GM13976 (cell line): Measurements from ENCODE around the gene IGF2R.
"Not testable (repeated sequence)": the region's sequence is repeated elsewhere in the genome, so short reads cannot be mapped to it uniquely, and the experiment has no call there.

Source experiments
- DNase-seq: peaks from one replicate; pipeline ENCODE4 v3.0.0; 2012; ENCODE audit warnings: low spot score
- CTCF ChIP-seq: IDR thresholded peaks from 2 replicates; pipeline ENCODE4 v1.5.1; 2012; ENCODE audit warnings: borderline replicate concordance, mild to moderate bottlenecking; ENCODE audit not compliant: insufficient read depth; ENCODE audit errors: extremely low read depth, missing control alignments, control extremely low read depth
- in situ Hi-C: fragments of 300-500 bp; cut with MboI; formaldehyde crosslinking; loops from one replicate; pipeline ENCODE4 v1.12.0; 2022; ENCODE audit warnings: low sequenced_read_pairs, mixed read lengths, inconsistent platforms; ENCODE audit not compliant: unreplicated experiment

Gene IGF2R

GRCh38 chr6:159960485-159960884 lies 8.4 kb upstream of the IGF2R start:
- DNase-seq: no peak
- in situ Hi-C loops: no loop called here

GRCh38 chr6:159961528-159961927 lies 7.4 kb upstream of the IGF2R start:
- DNase-seq: no peak
- no peak for TF ChIP-seq CTCF
- in situ Hi-C loops: no loop called here

More at GRCh38 chr6:159960485-159960884, 8.4 kb upstream of the IGF2R start:
- TF ChIP-seq CTCF: no peak

- TF ChIP-seq CTCF: no peak
- in situ Hi-C loops: no loop called here
- DNase-seq: no peak
Measured at GRCh38 chr6:159963111-159963510, 5.8 kb upstream of the IGF2R start.

DNA sequence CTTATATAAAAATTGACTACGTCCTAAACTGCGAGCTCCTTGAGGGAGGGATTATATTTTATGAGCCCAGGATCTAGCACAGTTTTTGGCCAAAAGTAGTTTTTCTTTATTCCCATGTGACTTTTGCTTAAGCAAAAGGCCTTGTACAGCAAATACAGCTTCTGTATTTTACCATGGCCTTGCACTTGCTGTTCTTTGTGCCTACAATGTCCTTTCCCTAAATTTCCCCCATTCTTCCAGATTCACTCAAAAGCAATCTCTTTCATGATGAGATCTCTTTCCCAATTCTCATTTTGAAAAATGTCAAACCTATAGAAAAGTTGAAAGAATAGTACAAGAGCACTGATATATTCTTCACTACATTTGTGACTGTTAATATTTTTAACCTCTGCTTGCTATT lies 4.8 kb upstream of the IGF2R start:
- in situ Hi-C loops: no loop called here
- no peak for DNase-seq
- TF ChIP-seq CTCF: no peak

- TF ChIP-seq CTCF: no peak
- in situ Hi-C loops: no loop called here
- no peak for DNase-seq
Measured at GRCh38 chr6:159966339-159966738, 2.5 kb upstream of the IGF2R start.

- in situ Hi-C loops: no loop called here
- TF ChIP-seq CTCF: no peak
Measured at GRCh38 chr6:159966981-159967380, 1.9 kb upstream of the IGF2R start.

DNA sequence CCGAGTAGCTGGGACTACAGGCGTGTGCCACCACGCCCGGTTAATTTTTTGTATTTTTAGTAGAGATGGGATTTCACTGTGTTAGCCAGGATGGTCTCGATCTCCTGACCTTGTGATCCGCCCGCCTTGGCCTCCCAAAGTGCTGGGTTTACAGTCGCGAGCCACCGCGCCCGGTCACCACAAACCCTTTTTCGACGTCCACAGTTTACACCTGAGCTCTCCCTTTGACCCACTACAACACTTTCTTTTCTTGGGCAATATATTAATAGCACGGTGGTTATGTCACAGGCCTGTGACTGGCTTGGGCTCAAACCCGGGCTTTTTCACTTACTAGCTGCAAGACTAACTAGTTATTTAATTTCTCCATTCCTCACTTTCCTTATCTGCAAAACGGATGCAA lies 1.3 kb upstream of the IGF2R start:
- in situ Hi-C loops, DNase-seq: not testable (repeated sequence)

More at GRCh38 chr6:159966981-159967380, 1.9 kb upstream of the IGF2R start:
- no peak for DNase-seq
